Nephron (organoid): ENCODE measurements around the gene TMCC2.

Experiments
- H3K27ac Mint-ChIP-seq, 3 experiments: 2 replicates each; pipeline ENCODE4 v1.8.0; 2020; ENCODE audit warnings: mixed read lengths in 3 of 3, mild to moderate bottlenecking in 2 of 3, moderate library complexity in 1 of 3
- H3K27me3 Mint-ChIP-seq: 2 replicates; pipeline ENCODE4 v1.8.0; 2021; ENCODE audit warnings: low read depth, mild to moderate bottlenecking, moderate library complexity, mixed read lengths
- H3K36me3 Mint-ChIP-seq: 2 replicates; pipeline ENCODE4 v1.8.0; 2020; ENCODE audit warnings: low read depth, mixed read lengths
- H3K4me1 Mint-ChIP-seq: 2 replicates; pipeline ENCODE4 v1.8.0; 2020; ENCODE audit warnings: mixed read lengths
- H3K4me3 Mint-ChIP-seq, 3 experiments: 2 replicates each; pipeline ENCODE4 v1.8.0; 2020; ENCODE audit warnings: mild to moderate bottlenecking in 3 of 3, mixed read lengths in 3 of 3, moderate library complexity in 2 of 3
- H3K9me3 Mint-ChIP-seq: 2 replicates; pipeline ENCODE4 v1.8.0; 2020; ENCODE audit warnings: mixed read lengths
- CTCF ChIP-seq, 3 experiments: fragments of 200-600 bp; sonication (generic); IDR thresholded peaks; one replicate each; pipeline ENCODE4 v1.5.0; 2021; ENCODE audit warnings: antibody characterized with exemption in 3 of 3; ENCODE audit not compliant: unreplicated experiment in 3 of 3

TMCC2 gene

GRCh38 chr1:205248793-205249601 is 21.3 kb downstream of the TMCC2 start:
- Mint-ChIP-seq H3K27ac (peak overlapping the region in 2 of 3 experiments; percentile 67 to 76), H3K4me3 (peak overlapping the region in 2 of 3 experiments; percentile 14 to 75), H3K9me3 (no peaks in the 10 kb centered on the region), H3K27me3 (no peaks in the 10 kb centered on the region), H3K4me1 (peaks cover 4% of the 10 kb centered on the region), H3K36me3 (no peaks in the 10 kb centered on the region)
- TF ChIP-seq CTCF (IDR thresholded peaks at IDR 0.05; ENCODE audit: unreplicated experiment in 3 of 3) = no peak

DNA sequence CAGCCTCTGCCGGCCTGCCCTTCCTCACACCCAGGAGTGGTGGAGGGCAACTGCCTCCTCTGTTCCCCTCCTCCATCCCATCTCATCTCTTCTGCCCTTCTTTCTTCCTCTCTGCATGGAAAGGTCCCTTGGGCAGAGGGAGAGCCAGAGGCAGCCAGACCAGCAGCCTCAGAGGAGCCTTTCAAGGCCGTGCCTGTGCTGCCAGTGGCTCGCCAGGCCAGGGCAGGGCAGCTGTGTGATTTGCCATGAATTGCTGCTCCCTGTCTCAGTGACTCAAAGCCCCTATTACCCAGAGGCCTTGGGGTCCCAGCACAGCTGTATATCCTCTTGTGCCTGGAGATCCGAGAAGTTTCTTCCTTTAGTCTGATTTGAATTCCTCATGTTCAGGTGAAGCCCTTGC is 21.9 kb downstream of the TMCC2 start:
- no peaks in the 10 kb centered on the region for H3K36me3 Mint-ChIP-seq
- no peaks in the 10 kb centered on the region for H3K9me3 Mint-ChIP-seq
- H3K4me3 Mint-ChIP-seq = peak overlapping the region in 1 of 3 experiments; percentile 71
- no peaks in the 10 kb centered on the region for H3K27me3 Mint-ChIP-seq
- peak overlapping the region in 2 of 3 experiments; percentile 30 to 67 for H3K27ac Mint-ChIP-seq
- peaks cover 10% of the 10 kb centered on the region for H3K4me1 Mint-ChIP-seq
- TF ChIP-seq CTCF (IDR thresholded peaks at IDR 0.05; ENCODE audit: unreplicated experiment in 3 of 3) = no peak

DNA sequence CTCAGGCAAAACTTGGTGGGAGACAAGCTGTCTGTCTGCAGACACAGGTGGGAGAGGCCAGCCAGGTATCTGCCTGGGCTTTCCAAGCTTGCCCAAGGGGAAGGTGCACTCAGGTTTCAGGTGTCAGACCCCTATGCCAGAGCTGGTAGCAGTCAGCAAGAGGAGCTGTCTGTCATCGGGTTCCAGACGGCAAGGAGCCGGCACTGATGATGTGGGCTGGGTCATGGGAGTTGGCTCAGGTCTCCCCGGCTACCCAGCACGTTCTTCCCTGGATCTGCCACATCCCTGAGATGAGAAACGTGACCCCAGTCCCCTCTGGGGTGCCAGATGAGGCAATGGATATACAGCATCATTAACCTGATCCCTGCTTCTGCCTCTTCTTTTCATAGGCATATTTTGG is 23.0 kb downstream of the TMCC2 start:
- peaks cover 17% of the 10 kb centered on the region for H3K4me1 Mint-ChIP-seq
- no peaks in the 10 kb centered on the region for H3K9me3 Mint-ChIP-seq
- H3K27me3 Mint-ChIP-seq = no peaks in the 10 kb centered on the region
- no peak for TF ChIP-seq CTCF (IDR thresholded peaks at IDR 0.05; ENCODE audit: unreplicated experiment in 3 of 3)
- H3K4me3 Mint-ChIP-seq = peak overlapping the region in 1 of 3 experiments; percentile 42
- peak overlapping the region in 1 of 3 experiments; percentile 59 for H3K27ac Mint-ChIP-seq
- no peaks in the 10 kb centered on the region for H3K36me3 Mint-ChIP-seq

DNA sequence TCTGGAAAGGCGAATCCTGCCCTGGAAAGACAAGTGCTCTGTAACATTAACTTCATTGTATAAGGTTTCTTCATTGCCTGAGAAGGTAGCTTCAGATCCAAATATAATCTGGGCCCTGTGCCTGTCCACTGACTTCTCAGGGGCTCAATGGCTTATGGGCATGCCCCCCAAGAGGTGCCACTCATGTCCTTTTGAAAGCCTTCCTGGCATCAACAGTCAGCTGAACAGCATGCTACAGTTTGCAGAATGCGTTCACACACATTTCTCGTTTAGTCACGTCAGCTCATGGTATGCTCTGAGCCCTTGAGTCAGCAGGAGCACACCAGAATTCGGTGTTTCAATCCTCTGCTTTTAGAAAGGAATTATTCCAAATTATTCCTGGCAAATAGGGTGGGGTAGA is 23.8 kb downstream of the TMCC2 start:
- no peaks in the 10 kb centered on the region for H3K36me3 Mint-ChIP-seq
- H3K4me3 Mint-ChIP-seq = peak overlapping the region in 1 of 3 experiments; percentile 14
- no peak for TF ChIP-seq CTCF (IDR thresholded peaks at IDR 0.05; ENCODE audit: unreplicated experiment in 3 of 3)
- no peaks in the 10 kb centered on the region for H3K9me3 Mint-ChIP-seq
- no peaks in the 10 kb centered on the region for H3K27me3 Mint-ChIP-seq
- H3K4me1 Mint-ChIP-seq = peaks cover 26% of the 10 kb centered on the region
- peak overlapping the region in 1 of 3 experiments; percentile 59 for H3K27ac Mint-ChIP-seq

DNA sequence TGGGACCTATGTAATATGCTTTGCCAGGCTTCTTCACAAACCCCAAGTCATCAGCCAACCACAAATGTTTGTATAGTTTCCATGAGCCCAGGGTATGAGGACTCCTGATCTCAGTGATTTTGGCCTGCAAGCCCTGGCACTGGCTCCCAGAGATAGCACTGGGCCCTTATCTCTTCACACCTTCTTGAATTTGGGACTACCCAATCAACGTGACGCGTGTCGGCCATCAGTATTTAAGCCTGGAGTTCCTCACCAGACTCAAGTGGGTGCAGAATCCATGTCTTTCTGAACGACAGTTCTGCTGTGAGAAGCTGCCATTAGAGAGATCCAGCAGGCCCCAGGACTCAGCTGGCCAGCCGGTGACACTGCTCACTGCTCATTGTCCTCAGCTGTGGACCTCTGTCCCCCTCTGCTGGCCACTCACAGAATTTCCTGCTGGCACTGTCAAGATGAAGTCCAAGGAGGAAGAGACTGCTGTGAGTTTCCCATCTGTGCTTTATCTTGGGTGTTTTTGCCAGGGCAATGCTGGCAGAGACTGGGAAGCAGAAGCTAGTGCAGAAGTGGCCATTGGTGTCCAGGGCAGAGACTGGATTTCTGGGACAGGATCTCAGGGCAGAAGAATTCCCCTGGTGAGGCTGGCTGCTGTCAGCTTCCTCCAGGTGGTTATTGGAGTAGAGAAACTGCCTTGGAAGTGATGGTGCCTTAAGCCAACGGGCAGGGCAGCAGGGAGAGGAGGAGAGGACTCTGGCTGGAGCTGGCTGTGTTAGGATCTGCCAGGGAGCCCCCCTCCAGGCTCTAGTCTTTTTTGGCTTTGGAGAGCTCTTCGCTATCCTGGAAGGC is 28.4 kb downstream of the TMCC2 start:
- Mint-ChIP-seq H3K4me1 (peaks cover 63% of the 10 kb centered on the region), H3K27ac (peak overlapping the region; percentile 8 to 62 (median 35)), H3K9me3 (no peaks in the 10 kb centered on the region), H3K27me3 (no peaks in the 10 kb centered on the region), H3K36me3 (no peaks in the 10 kb centered on the region), H3K4me3 (no peak overlapping the region)
- TF ChIP-seq CTCF (IDR thresholded peaks at IDR 0.05; ENCODE audit: unreplicated experiment in 3 of 3) = peak; percentile 91 to 97 (median 92)
